C4-2B (cell line): ENCODE measurements around the gene COMMD1.

Source experiments
- CTCF ChIP-seq: fragments of 450-650 bp; conservative IDR thresholded peaks from 2 replicates; pipeline ENCODE4 v1.5.1; 2017; ENCODE audit warnings: mild to moderate bottlenecking
- ZFX ChIP-seq: fragments of 450-650 bp; IDR thresholded peaks from 2 replicates; pipeline ENCODE4 v1.6.1; 2017

DNA sequence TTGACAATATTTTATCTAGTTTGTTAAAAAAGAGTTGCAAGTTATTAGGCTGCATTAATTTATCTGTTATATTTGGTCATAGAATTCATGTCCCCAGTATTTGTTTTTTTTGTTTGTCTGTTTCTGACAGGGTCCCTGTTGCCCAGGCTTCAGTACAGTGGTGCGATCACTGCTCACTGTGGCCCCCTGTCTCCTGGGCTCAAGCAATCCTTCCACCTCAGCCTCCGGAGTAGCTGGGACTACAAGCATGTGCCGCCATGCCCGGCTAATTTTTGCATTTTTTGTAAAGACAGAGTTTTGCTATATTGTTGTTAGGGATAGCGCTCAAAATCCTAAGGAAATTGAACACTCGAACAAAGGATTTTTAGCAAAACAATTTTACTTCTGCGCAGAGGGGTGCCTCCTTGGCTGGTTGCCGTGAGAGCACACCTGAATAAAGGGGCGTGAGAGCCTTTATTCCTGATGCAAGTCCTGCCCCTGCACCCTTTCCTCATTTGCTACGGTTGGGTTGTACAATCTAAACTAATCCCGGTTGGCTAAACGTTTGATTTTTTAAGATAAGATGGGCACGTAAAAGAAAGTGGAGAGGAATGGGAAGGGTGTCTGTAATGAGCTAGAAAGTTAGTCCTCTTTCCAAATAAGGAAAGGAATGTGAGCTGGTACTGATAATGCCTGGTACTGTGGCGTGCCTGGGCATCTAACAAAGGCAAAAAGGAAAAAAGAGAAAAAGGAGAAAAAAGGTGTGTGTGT lies 65.5 kb downstream of the COMMD1 start:
- TF ChIP-seq CTCF (no peak), ZFX (no peak)
